ENCODE measurements around the gene PTPRC. TPM values are rescaled to one million over a fixed set of nuclear protein-coding genes. Genes with fewer than 3 reads are reported as not detected.

PTPRC gene
- total RNA-seq, 1 experiment from 2014 or later: 1.4 TPM

DNA sequence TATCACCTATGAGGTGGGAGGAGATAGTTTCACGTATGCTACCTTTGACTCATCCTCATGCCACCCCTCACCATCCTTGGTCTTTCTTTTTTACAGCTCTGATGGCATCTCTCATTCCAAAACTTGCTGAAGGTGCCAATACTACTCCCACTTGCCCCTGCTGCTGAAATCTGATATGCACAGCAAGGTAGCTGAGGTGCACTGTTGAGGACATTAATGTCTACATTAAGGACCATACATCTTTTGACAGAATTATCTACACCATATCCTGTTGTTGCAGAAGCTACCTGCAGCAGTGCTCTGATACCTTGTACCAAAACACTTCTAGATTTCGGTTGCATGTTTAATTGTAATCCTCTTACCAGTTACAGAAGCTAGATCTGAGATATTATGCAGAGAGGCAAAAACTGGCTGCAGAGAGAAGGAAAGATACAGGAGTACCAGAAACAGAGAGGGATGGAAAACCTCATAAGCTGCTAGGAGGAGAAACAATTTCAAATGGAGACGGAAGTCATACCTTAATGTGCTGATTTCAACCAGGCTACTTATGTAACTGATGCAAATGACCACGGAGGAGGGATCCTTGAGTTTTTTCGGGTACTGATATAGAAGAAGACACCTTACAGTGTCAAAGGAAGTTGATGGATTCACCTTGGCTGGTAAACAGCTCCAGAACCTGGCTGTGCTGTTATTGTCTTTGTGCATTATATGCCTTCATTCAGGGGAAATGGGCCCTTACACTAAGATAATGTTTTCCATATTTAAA lies 19.3 kb upstream of the PTPRC start:
- CTCF ChIA-PET: no interaction called here
- in situ Hi-C loops (cut with HindIII; ENCODE audit: low pct_unique_long_range_greater_than_20kb, low sequenced_read_pairs): no loop called here
- POLR2A ChIA-PET: no interaction called here

DNA sequence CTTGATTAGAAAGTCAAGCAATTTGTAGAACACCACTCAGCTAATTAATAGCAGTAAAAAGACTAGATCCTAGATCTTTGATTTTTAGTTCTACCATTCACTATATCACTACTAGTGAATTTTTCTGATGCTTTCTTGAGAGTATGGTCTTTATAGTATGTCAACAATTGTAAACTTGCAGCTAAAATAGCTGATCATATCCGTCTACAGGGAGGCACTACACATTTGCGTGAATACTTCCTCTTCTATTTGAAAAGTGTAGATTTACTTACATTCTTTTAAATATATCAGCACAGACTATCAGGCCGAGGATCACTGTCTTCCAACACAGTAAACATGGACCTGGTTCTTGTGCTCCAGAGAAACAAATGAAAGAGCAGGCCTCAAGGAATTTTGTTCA lies 18.6 kb upstream of the PTPRC start:
- Histone ChIP-seq H3K4me3 (ENCODE audit: low read depth in 2 of 2, low read length in 2 of 2) (no peak overlapping the region), H3K27me3 (ENCODE audit: control insufficient read depth, insufficient read depth, low read length) (no peaks in the 10 kb centered on the region)
- CTCF ChIA-PET: no interaction called here

More for the DNA sequence above, 19.3 kb upstream of the PTPRC start:
- H3K4me1 ChIP-seq (ENCODE audit: control insufficient read depth, insufficient read depth, low read length): no peaks in the 10 kb centered on the region
- TF ChIP-seq SIN3A (IDR thresholded peaks at IDR 0.05; ENCODE audit: borderline replicate concordance, insufficient read depth, low read depth, low read length) (no peak), CTCF (IDR thresholded peaks at IDR 0.05) (no peak), POLR2AphosphoS5 (IDR thresholded peaks at IDR 0.05; ENCODE audit: low read depth, low read length) (no peak), TCF7L2 (IDR thresholded peaks at IDR 0.05; ENCODE audit: low read depth, low read length) (no peak)
- TF ChIP-seq, protein P1, sequence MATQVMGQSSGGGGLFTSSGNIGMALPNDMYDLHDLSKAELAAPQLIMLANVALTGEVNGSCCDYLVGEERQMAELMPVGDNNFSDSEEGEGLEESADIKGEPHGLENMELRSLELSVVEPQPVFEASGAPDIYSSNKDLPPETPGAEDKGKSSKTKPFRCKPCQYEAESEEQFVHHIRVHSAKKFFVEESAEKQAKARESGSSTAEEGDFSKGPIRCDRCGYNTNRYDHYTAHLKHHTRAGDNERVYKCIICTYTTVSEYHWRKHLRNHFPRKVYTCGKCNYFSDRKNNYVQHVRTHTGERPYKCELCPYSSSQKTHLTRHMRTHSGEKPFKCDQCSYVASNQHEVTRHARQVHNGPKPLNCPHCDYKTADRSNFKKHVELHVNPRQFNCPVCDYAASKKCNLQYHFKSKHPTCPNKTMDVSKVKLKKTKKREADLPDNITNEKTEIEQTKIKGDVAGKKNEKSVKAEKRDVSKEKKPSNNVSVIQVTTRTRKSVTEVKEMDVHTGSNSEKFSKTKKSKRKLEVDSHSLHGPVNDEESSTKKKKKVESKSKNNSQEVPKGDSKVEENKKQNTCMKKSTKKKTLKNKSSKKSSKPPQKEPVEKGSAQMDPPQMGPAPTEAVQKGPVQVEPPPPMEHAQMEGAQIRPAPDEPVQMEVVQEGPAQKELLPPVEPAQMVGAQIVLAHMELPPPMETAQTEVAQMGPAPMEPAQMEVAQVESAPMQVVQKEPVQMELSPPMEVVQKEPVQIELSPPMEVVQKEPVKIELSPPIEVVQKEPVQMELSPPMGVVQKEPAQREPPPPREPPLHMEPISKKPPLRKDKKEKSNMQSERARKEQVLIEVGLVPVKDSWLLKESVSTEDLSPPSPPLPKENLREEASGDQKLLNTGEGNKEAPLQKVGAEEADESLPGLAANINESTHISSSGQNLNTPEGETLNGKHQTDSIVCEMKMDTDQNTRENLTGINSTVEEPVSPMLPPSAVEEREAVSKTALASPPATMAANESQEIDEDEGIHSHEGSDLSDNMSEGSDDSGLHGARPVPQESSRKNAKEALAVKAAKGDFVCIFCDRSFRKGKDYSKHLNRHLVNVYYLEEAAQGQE (IDR thresholded peaks at IDR 0.05; ENCODE audit: insufficient read depth in 1 of 2, low read depth in 2 of 2, low read length in 1 of 2): no peak
- H3K27me3 ChIP-seq (ENCODE audit: control insufficient read depth, insufficient read depth, low read length): no peaks in the 10 kb centered on the region
- no peaks in the 10 kb centered on the region for H3K36me3 ChIP-seq (ENCODE audit: control insufficient read depth, insufficient read depth, low read length)
- no peak overlapping the region for H3K4me3 ChIP-seq (ENCODE audit: low read depth in 2 of 2, low read length in 2 of 2)
- H3K27ac ChIP-seq (ENCODE audit: low read length): no peak overlapping the region
- intact Hi-C loops (cut with micrococcal nuclease; ENCODE audit: unreplicated experiment): no loop called here
- ATAC-seq (no peak), DNase-seq (ENCODE audit: low read depth, low spot score) (no peak)
- H3K9me3 ChIP-seq (ENCODE audit: control insufficient read depth, insufficient read depth, low read depth, low read length): no peaks in the 10 kb centered on the region
- BruUV-seq (replicated peaks): no TSS peak

More for the DNA sequence above, 18.6 kb upstream of the PTPRC start:
- in situ Hi-C loops (cut with HindIII; ENCODE audit: low pct_unique_long_range_greater_than_20kb, low sequenced_read_pairs): no loop called here
- no peaks in the 10 kb centered on the region for H3K9me3 ChIP-seq (ENCODE audit: control insufficient read depth, insufficient read depth, low read depth, low read length)
- H3K27ac ChIP-seq (ENCODE audit: low read length): no peak overlapping the region
- DNase-seq (ENCODE audit: low read depth, low spot score) (no peak), ATAC-seq (no peak)
- no peak for TF ChIP-seq CTCF (IDR thresholded peaks at IDR 0.05)
- no peak for TF ChIP-seq TCF7L2 (IDR thresholded peaks at IDR 0.05; ENCODE audit: low read depth, low read length)
- TF ChIP-seq, protein P1 (IDR thresholded peaks at IDR 0.05; ENCODE audit: insufficient read depth in 1 of 2, low read depth in 2 of 2, low read length in 1 of 2): no peak
- TF ChIP-seq POLR2AphosphoS5 (IDR thresholded peaks at IDR 0.05; ENCODE audit: low read depth, low read length): no peak
- TF ChIP-seq SIN3A (IDR thresholded peaks at IDR 0.05; ENCODE audit: borderline replicate concordance, insufficient read depth, low read depth, low read length): no peak
- no TSS peak for BruUV-seq (replicated peaks)
- intact Hi-C loops (cut with micrococcal nuclease; ENCODE audit: unreplicated experiment): no loop called here
- POLR2A ChIA-PET: no interaction called here
- no peaks in the 10 kb centered on the region for H3K4me1 ChIP-seq (ENCODE audit: control insufficient read depth, insufficient read depth, low read length)
- no peaks in the 10 kb centered on the region for H3K36me3 ChIP-seq (ENCODE audit: control insufficient read depth, insufficient read depth, low read length)
